KMS-11 (cell line): Measurements from ENCODE around the gene AAK1.

Experiments used
- H2AFZ ChIP-seq: fragments of 200-600 bp; sonication (generic); 2 replicates; pipeline ENCODE4 v1.6.1; 2016; ENCODE audit warnings: antibody characterized with exemption, mixed run types, low read depth
- H3K27ac ChIP-seq: fragments of 200-600 bp; sonication (generic); 2 replicates; pipeline ENCODE4 v1.6.1; 2016; ENCODE audit warnings: mild to moderate bottlenecking, mixed run types
- H3K27me3 ChIP-seq: fragments of 200-600 bp; sonication (generic); 2 replicates; pipeline ENCODE4 v1.6.1; 2017; ENCODE audit warnings: mild to moderate bottlenecking, low read depth, mixed run types, moderate library complexity; ENCODE audit not compliant: insufficient read depth
- H3K36me3 ChIP-seq: fragments of 200-600 bp; sonication (generic); 2 replicates; pipeline ENCODE4 v1.6.1; 2017; ENCODE audit warnings: mild to moderate bottlenecking, mixed run types; ENCODE audit not compliant: insufficient read depth
- H3K4me1 ChIP-seq: fragments of 200-600 bp; sonication (generic); 2 replicates; pipeline ENCODE4 v1.6.1; 2016; ENCODE audit warnings: mild to moderate bottlenecking, low read depth, mixed run types; ENCODE audit not compliant: poor library complexity, severe bottlenecking
- H3K4me2 ChIP-seq: fragments of 200-600 bp; sonication (generic); 2 replicates; pipeline ENCODE4 v1.7.0; 2016; ENCODE audit warnings: mild to moderate bottlenecking, mixed run types
- H3K4me3 ChIP-seq: fragments of 200-600 bp; sonication (generic); IDR thresholded peaks from 2 replicates; pipeline ENCODE4 v1.6.1; 2017; ENCODE audit warnings: low read depth, low read length, mixed read lengths; ENCODE audit not compliant: insufficient read depth
- H3K79me2 ChIP-seq: fragments of 200-600 bp; sonication (generic); 2 replicates; pipeline ENCODE4 v1.6.1; 2016; ENCODE audit warnings: low read depth, mixed run types; ENCODE audit not compliant: insufficient read depth
- H3K9ac ChIP-seq: fragments of 200-600 bp; sonication (generic); 2 replicates; pipeline ENCODE4 v1.6.1; 2016; ENCODE audit warnings: mild to moderate bottlenecking, mixed run types
- H4K20me1 ChIP-seq: fragments of 200-600 bp; sonication (generic); 2 replicates; pipeline ENCODE4 v1.6.1; 2016; ENCODE audit warnings: mild to moderate bottlenecking, mixed run types; ENCODE audit not compliant: insufficient read depth
- CTCF ChIP-seq: fragments of 200-600 bp; sonication (generic); conservative IDR thresholded peaks from 2 replicates; pipeline ENCODE4 v1.6.1; 2017; ENCODE audit warnings: low read depth, mild to moderate bottlenecking, antibody characterized with exemption, low read length, moderate library complexity, mixed read lengths

Gene AAK1

GRCh38 chr2:69682525-69682924 lies 39.0 kb upstream of the AAK1 start:
- Histone ChIP-seq H3K79me2 (no peaks in the 10 kb centered on the region), H3K27ac (no peak overlapping the region), H3K4me3 (no peak overlapping the region), H2AFZ (no peak overlapping the region), H3K27me3 (no peaks in the 10 kb centered on the region), H4K20me1 (no peaks in the 10 kb centered on the region), H3K36me3 (no peaks in the 10 kb centered on the region), H3K4me2 (no peak overlapping the region), H3K9ac (no peak overlapping the region), H3K4me1 (no peaks in the 10 kb centered on the region)
- TF ChIP-seq CTCF, result no peak

- H3K27ac ChIP-seq, result no peak overlapping the region
- no peak overlapping the region for H3K4me2 ChIP-seq
- H3K79me2 ChIP-seq, result no peaks in the 10 kb centered on the region
- H4K20me1 ChIP-seq, result no peaks in the 10 kb centered on the region
- H3K4me1 ChIP-seq, result no peaks in the 10 kb centered on the region
- H2AFZ ChIP-seq, result no peak overlapping the region
- TF ChIP-seq CTCF, result no peak
- H3K9ac ChIP-seq, result no peak overlapping the region
- H3K4me3 ChIP-seq, result no peak overlapping the region
- no peaks in the 10 kb centered on the region for H3K27me3 ChIP-seq
- no peaks in the 10 kb centered on the region for H3K36me3 ChIP-seq
Observed at GRCh38 chr2:69680001-69680675, 36.6 kb upstream of the AAK1 start.

DNA sequence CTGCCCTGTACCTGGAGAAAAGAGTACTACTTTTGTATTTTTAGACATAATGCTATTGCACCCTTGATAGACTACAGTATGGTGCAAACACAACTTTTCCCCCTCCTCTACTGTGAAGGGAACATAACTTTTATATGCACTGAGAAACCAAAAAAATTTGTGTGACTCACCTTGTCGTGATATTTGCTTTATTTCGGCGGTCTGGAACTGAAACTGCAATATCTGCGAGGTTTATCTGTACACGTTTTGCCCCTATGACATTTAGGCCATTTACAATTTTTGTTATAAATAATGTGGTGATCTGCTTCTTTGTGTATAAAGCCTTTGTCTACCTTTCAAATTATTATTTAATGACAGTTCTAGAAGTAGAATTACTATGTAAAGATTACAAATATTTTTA lies 34.4 kb upstream of the AAK1 start:
- H3K9ac ChIP-seq, result no peak overlapping the region
- H3K79me2 ChIP-seq, result no peaks in the 10 kb centered on the region
- H3K4me2 ChIP-seq, result no peak overlapping the region
- no peak overlapping the region for H3K27ac ChIP-seq
- H4K20me1 ChIP-seq, result no peaks in the 10 kb centered on the region
- no peaks in the 10 kb centered on the region for H3K36me3 ChIP-seq
- no peak overlapping the region for H3K4me3 ChIP-seq
- no peaks in the 10 kb centered on the region for H3K27me3 ChIP-seq
- TF ChIP-seq CTCF, result no peak
- no peak overlapping the region for H2AFZ ChIP-seq
- H3K4me1 ChIP-seq, result no peaks in the 10 kb centered on the region

DNA sequence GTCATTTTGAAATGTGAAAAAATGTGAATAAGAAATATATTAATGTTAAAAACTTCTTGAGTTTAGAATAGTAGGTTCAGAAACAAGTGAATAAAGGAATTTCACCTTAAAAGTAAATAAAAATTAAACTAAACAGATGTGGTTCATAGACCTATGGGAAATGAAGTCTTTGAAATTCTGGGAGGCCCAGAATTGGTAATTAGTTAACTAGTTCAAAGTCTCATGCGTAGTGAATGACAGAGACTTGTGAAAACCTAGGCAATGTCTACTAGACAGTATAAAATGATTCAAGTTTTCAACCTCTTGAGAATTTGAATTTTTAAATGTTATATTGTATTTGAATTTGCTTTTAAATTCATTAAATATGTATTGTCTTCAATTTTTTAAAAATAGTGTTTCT lies 32.6 kb upstream of the AAK1 start:
- TF ChIP-seq CTCF, result no peak
- H3K9ac ChIP-seq, result no peak overlapping the region
- no peaks in the 10 kb centered on the region for H4K20me1 ChIP-seq
- no peak overlapping the region for H3K4me2 ChIP-seq
- H3K4me3 ChIP-seq, result no peak overlapping the region
- H2AFZ ChIP-seq, result no peak overlapping the region
- H3K36me3 ChIP-seq, result no peaks in the 10 kb centered on the region
- H3K79me2 ChIP-seq, result no peaks in the 10 kb centered on the region
- no peak overlapping the region for H3K27ac ChIP-seq
- no peaks in the 10 kb centered on the region for H3K27me3 ChIP-seq
- H3K4me1 ChIP-seq, result no peaks in the 10 kb centered on the region
